NCI-H226 (cell line): ENCODE data around the gene DNAI2.

ENCODE experiments used
- DNase-seq: peaks from one replicate; pipeline ENCODE4 v3.0.0-alpha.2; 2015

Gene DNAI2

GRCh38 chr17:74274060-74274708, at the start of gene DNAI2:
TSS of gene DNAI2 (plus strand) at chr17:74274234. CDS start at chr17:74281818, 7,584 bp downstream.
- DNase-seq = no peak

- DNase-seq = no peak
These were observed 48.9 kb upstream of the DNAI2 start for GRCh38 chr17:74224959-74225725.

GRCh38 chr17:74226252-74226651, 47.8 kb upstream of the DNAI2 start:
- DNase-seq = no peak

GRCh38 chr17:74227271-74228080, 46.6 kb upstream of the DNAI2 start:
- DNase-seq = no peak

GRCh38 chr17:74228306-74228978, 45.6 kb upstream of the DNAI2 start:
- DNase-seq = no peak

- DNase-seq = no peak
These were observed 43.1 kb upstream of the DNAI2 start for GRCh38 chr17:74230896-74231295.

- DNase-seq = no peak
These were observed 41.8 kb upstream of the DNAI2 start for GRCh38 chr17:74231928-74232907.

GRCh38 chr17:74233937-74234336, 40.1 kb upstream of the DNAI2 start:
- no peak for DNase-seq

- no peak for DNase-seq
These were observed 39.5 kb upstream of the DNAI2 start for GRCh38 chr17:74234486-74234885.

GRCh38 chr17:74235040-74235581, 38.9 kb upstream of the DNAI2 start:
- no peak for DNase-seq

- no peak for DNase-seq
These were observed 38.1 kb upstream of the DNAI2 start for GRCh38 chr17:74235911-74236371.

GRCh38 chr17:74237321-74237720, 36.7 kb upstream of the DNAI2 start:
- no peak for DNase-seq

GRCh38 chr17:74239172-74239571, 34.9 kb upstream of the DNAI2 start:
- DNase-seq = no peak

- DNase-seq = peak; percentile 2
These were observed 33.3 kb upstream of the DNAI2 start for GRCh38 chr17:74240618-74241205.

- DNase-seq = no peak
These were observed 32.6 kb upstream of the DNAI2 start for GRCh38 chr17:74241431-74241830.

- DNase-seq = no peak
These were observed 32.2 kb upstream of the DNAI2 start for GRCh38 chr17:74241847-74242246.

- DNase-seq = no peak
These were observed 30.9 kb upstream of the DNAI2 start for GRCh38 chr17:74243013-74243755.

GRCh38 chr17:74244128-74244527, 29.9 kb upstream of the DNAI2 start:
- DNase-seq = no peak

GRCh38 chr17:74244548-74244947, 29.5 kb upstream of the DNAI2 start:
- no peak for DNase-seq

GRCh38 chr17:74245145-74245831, 28.7 kb upstream of the DNAI2 start:
- DNase-seq = no peak
